ENCODE results near the gene EFNB3. TPM values are rescaled to one million over a fixed set of nuclear protein-coding genes. Genes with fewer than 3 reads are reported as not detected.

Gene EFNB3
- total and polyA plus RNA-seq, 10 of the 15 experiments (the other 5 are each of a cell fraction or from before 2014, with no cell fraction given), result 0.01 to 0.13 (median 0.04) TPM; not detected in 5

DNA sequence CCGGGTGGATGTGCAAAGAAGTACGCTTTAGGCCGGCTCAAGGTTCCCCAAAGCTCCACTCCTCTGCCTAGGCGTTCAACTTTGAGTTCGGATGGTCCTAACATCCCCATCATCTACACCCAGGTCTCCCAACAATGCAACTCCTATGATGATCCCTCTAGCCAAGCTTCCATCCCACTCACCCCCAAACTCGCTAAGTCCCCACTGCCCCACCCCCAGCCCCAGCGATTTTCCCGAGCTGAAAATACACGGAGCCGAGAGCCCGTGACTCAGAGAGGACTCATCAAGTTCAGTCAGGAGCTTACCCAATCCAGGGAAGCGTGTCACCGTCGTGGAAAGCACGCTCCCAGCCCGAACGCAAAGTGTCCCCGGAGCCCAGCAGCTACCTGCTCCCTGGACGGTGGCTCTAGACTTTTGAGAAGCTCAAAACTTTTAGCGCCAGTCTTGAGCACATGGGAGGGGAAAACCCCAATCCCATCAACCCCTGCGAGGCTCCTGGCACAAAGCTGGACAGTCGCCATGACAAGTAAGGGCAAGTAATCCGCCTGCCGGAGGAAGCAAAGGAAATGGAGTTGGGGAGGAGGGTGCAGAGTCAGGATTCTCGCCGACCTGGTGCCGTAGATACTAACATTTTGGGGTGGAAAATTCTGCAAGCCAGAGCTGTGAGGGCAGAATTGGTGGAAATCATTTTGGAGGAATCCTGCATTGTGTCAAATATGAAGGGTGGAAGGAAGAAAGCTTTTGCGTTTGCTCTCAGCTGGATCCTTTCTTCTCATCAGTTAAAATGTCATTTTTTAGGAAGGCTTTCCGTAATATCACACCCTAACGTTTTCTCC lies 17.7 kb upstream of the EFNB3 start, which contains the start of gene TP53:
TSS of gene TP53 (minus strand) at position 419 of the 836 bp plus-strand sequence. CDS start 10,896 bp downstream, outside the sequence.
- FAIRE-seq, result peak; percentile 81
- ChIA-PET CTCF (interaction anchor here (0.6 to 6.4 kb wide), 60 partner anchors 10 to 641 kb away, joined by 3 to 128 read pairs (median 4); partner anchors contain the start of genes ACAP1, EFNB3, FXR2 and MPDU1), POLR2A (interaction anchor here (0.5 to 4.3 kb wide), 41 partner anchors 33 to 641 kb away, joined by 3 to 35 read pairs (median 4); partner anchors contain the start of genes ACAP1, ATP1B2, CD68 and CYB5D1), RAD21 (ENCODE audit: unreplicated experiment) (interaction anchor here (0.6 to 4.0 kb wide), 36 partner anchors 16 to 696 kb away, joined by 3 to 43 read pairs (median 4); partner anchors contain the start of genes ACAP1, ATP1B2, CD68 and FXR2), SMC1A (ENCODE audit: uncharacterized antibody, unreplicated experiment) (interaction anchor here (0.6 to 5.1 kb wide), 31 partner anchors 8 to 555 kb away, joined by 3 to 42 read pairs (median 4); partner anchors contain the start of genes ATP1B2, MPDU1, NEURL4 and SAT2)
- H3K79me2 ChIP-seq (ENCODE audit: control insufficient read depth, insufficient read depth, low read length), result peaks cover 62% of the 10 kb centered on the region
- peak within 1 kb of the TSS; percentile 98 for H2AFZ ChIP-seq (ENCODE audit: control insufficient read depth, low read depth, low read length)
- in situ Hi-C loops (cut with MboI), result no loop called here
- no peaks in the 10 kb centered on the region for H3K9me3 ChIP-seq (replicated peaks; ENCODE audit: control insufficient read depth, insufficient read depth, low read length)
- intact Hi-C loops (cut with micrococcal nuclease; ENCODE audit: unreplicated experiment), result loop anchor here (5.0 to 10.0 kb wide), 5 partner anchors 75 to 382 kb away; partner anchors contain the start of genes CYB5D1, EIF5A, FXR2 and NAA38
- DNase-seq (ENCODE audit: low read depth, low spot score), result peak; percentile 82
- H3K4me2 ChIP-seq (ENCODE audit: control insufficient read depth, insufficient read depth), result peak within 1 kb of the TSS; percentile 98
- no peaks in the 10 kb centered on the region for H4K20me1 ChIP-seq (ENCODE audit: control insufficient read depth, insufficient read depth)
- ATAC-seq, result peak; percentile 75
- peak within 1 kb of the TSS; percentile 92 for H3K4me3 ChIP-seq
- WGBS (ENCODE audit: insufficient coverage, insufficient replicate concordance, low lambda C conversion rate, missing lambda C conversion rate), result 1% methylated on average over 30 of the region's 30 CpGs
- H3K27me3 ChIP-seq (replicated peaks in 1 of 2; ENCODE audit: control insufficient read depth in 2 of 2, insufficient read depth in 2 of 2, low read length in 1 of 2), result no peaks in the 10 kb centered on the region
- BruUV-seq (replicated peaks), result no TSS peak
- H3K9ac ChIP-seq (ENCODE audit: control insufficient read depth, insufficient read depth, low read length), result peak within 1 kb of the TSS; percentile 100
- H3K27ac ChIP-seq (ENCODE audit: control insufficient read depth, insufficient read depth), result peak within 1 kb of the TSS; percentile 100
- H3K4me1 ChIP-seq (ENCODE audit: control insufficient read depth, insufficient read depth, low read length), result peaks cover 12% of the 10 kb centered on the region
- peaks cover 0 to 9% of the 10 kb centered on the region in 2 experiments; a peak in 1 of 4 replicates for H3K36me3 ChIP-seq (ENCODE audit: control insufficient read depth in 2 of 2, insufficient read depth in 2 of 2, low read length in 1 of 2)
- peak; percentile 96 for TF ChIP-seq POU2F2 (IDR thresholded peaks at IDR 0.05; ENCODE audit: borderline replicate concordance, low read depth, low read length)
- peak; percentile 78; the same call in 1 of the 2 replicates for TF ChIP-seq STAT1 (conservative IDR thresholded peaks at IDR 0.05)
- peak; percentile 86; the same call in 1 of the 2 replicates for TF ChIP-seq TCF3 (IDR thresholded peaks at IDR 0.05; ENCODE audit: borderline replicate concordance, insufficient read depth, low read depth, low read length)
- TF ChIP-seq FOXK2 (IDR thresholded peaks at IDR 0.05), result no peak
- no peak for TF ChIP-seq ZSCAN29 (IDR thresholded peaks at IDR 0.05)
- TF ChIP-seq, protein P1, sequence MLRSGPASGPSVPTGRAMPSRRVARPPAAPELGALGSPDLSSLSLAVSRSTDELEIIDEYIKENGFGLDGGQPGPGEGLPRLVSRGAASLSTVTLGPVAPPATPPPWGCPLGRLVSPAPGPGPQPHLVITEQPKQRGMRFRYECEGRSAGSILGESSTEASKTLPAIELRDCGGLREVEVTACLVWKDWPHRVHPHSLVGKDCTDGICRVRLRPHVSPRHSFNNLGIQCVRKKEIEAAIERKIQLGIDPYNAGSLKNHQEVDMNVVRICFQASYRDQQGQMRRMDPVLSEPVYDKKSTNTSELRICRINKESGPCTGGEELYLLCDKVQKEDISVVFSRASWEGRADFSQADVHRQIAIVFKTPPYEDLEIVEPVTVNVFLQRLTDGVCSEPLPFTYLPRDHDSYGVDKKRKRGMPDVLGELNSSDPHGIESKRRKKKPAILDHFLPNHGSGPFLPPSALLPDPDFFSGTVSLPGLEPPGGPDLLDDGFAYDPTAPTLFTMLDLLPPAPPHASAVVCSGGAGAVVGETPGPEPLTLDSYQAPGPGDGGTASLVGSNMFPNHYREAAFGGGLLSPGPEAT (IDR thresholded peaks at IDR 0.05; ENCODE audit: low read depth), result peak; percentile 81
- TF ChIP-seq, protein P2, sequence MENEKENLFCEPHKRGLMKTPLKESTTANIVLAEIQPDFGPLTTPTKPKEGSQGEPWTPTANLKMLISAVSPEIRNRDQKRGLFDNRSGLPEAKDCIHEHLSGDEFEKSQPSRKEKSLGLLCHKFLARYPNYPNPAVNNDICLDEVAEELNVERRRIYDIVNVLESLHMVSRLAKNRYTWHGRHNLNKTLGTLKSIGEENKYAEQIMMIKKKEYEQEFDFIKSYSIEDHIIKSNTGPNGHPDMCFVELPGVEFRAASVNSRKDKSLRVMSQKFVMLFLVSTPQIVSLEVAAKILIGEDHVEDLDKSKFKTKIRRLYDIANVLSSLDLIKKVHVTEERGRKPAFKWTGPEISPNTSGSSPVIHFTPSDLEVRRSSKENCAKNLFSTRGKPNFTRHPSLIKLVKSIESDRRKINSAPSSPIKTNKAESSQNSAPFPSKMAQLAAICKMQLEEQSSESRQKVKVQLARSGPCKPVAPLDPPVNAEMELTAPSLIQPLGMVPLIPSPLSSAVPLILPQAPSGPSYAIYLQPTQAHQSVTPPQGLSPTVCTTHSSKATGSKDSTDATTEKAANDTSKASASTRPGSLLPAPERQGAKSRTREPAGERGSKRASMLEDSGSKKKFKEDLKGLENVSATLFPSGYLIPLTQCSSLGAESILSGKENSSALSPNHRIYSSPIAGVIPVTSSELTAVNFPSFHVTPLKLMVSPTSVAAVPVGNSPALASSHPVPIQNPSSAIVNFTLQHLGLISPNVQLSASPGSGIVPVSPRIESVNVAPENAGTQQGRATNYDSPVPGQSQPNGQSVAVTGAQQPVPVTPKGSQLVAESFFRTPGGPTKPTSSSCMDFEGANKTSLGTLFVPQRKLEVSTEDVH (IDR thresholded peaks at IDR 0.05; ENCODE audit: low read depth, partially characterized antibody), result peak; percentile 47
- TF ChIP-seq NR2C1 (IDR thresholded peaks at IDR 0.05), result peak; percentile 72
- TF ChIP-seq, protein P3, sequence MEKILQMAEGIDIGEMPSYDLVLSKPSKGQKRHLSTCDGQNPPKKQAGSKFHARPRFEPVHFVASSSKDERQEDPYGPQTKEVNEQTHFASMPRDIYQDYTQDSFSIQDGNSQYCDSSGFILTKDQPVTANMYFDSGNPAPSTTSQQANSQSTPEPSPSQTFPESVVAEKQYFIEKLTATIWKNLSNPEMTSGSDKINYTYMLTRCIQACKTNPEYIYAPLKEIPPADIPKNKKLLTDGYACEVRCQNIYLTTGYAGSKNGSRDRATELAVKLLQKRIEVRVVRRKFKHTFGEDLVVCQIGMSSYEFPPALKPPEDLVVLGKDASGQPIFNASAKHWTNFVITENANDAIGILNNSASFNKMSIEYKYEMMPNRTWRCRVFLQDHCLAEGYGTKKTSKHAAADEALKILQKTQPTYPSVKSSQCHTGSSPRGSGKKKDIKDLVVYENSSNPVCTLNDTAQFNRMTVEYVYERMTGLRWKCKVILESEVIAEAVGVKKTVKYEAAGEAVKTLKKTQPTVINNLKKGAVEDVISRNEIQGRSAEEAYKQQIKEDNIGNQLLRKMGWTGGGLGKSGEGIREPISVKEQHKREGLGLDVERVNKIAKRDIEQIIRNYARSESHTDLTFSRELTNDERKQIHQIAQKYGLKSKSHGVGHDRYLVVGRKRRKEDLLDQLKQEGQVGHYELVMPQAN (conservative IDR thresholded peaks at IDR 0.05), result peak; percentile 78
- no peak for TF ChIP-seq ESRRA (IDR thresholded peaks at IDR 0.05; ENCODE audit: low read length)
- no peak for TF ChIP-seq SUZ12 (IDR thresholded peaks at IDR 0.05; ENCODE audit: unreplicated experiment)
- TF ChIP-seq RCOR1 (conservative IDR thresholded peaks at IDR 0.05; ENCODE audit: low read depth, low read length), result 0 out of 2 replicates have a peak, but pooled peaks have one; percentile 37
- TF ChIP-seq, protein P4, sequence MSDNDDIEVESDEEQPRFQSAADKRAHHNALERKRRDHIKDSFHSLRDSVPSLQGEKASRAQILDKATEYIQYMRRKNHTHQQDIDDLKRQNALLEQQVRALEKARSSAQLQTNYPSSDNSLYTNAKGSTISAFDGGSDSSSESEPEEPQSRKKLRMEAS (IDR thresholded peaks at IDR 0.05; ENCODE audit: low read depth, low read length), result peak; percentile 88
